Neural progenitor cell (in vitro differentiated cells): ENCODE measurements around the gene CAMKMT.

Experiments
- CTCF ChIP-seq: fragments of 200-600 bp; sonication (generic); IDR thresholded peaks from 2 replicates; pipeline ENCODE4 v1.5.1; 2017; ENCODE audit warnings: antibody characterized with exemption, mild to moderate bottlenecking
- EZH2 ChIP-seq: fragments of 200-600 bp; sonication (generic); IDR thresholded peaks from 2 replicates; pipeline ENCODE4 v1.6.1; 2017; ENCODE audit warnings: antibody characterized with exemption, mild to moderate bottlenecking, moderate library complexity
- EZH2phosphoT487 ChIP-seq: fragments of 200-600 bp; sonication (generic); IDR thresholded peaks from 2 replicates; pipeline ENCODE4 v1.6.1; 2017; ENCODE audit warnings: antibody characterized with exemption

GRCh38 chr2:44779793-44780192, 418.0 kb downstream of the CAMKMT start:
- TF ChIP-seq CTCF (no peak), EZH2 (no peak), EZH2phosphoT487 (peak; percentile 0)
